ENCODE results near the gene OSBP2.

OSBP2 gene

GRCh38 chr22:30882184-30882717, 187.6 kb downstream of the OSBP2 start:
- H3K4me3 ChIP-seq = no peak overlapping the region
- in situ Hi-C loops (cut with MboI; ENCODE audit: low sequenced_read_pairs) = no loop called here
- no peaks in the 10 kb centered on the region for H3K27me3 ChIP-seq (ENCODE audit: low read depth)
- H3K9me3 ChIP-seq = no peaks in the 10 kb centered on the region
- H3K36me3 ChIP-seq (replicated peaks) = no peaks in the 10 kb centered on the region
- DNase-seq (ENCODE audit: low spot score in 2 of 2) = no peak
- peaks cover 8% of the 10 kb centered on the region for H3K4me1 ChIP-seq

GRCh38 chr22:30882974-30883533, 188.4 kb downstream of the OSBP2 start:
- peaks cover 8% of the 10 kb centered on the region for H3K4me1 ChIP-seq
- DNase-seq (ENCODE audit: low spot score in 2 of 2) = no peak
- H3K36me3 ChIP-seq (replicated peaks) = no peaks in the 10 kb centered on the region
- H3K9me3 ChIP-seq = no peaks in the 10 kb centered on the region
- in situ Hi-C loops (cut with MboI; ENCODE audit: low sequenced_read_pairs) = no loop called here
- H3K4me3 ChIP-seq = no peak overlapping the region
- no peaks in the 10 kb centered on the region for H3K27me3 ChIP-seq (ENCODE audit: low read depth)

- Histone ChIP-seq H3K4me1 (peaks cover 8% of the 10 kb centered on the region), H3K4me3 (no peak overlapping the region)
These were observed 189.0 kb downstream of the OSBP2 start for GRCh38 chr22:30883586-30884145.

GRCh38 chr22:30884211-30885000, 189.7 kb downstream of the OSBP2 start:
- peaks cover 8% of the 10 kb centered on the region for H3K4me1 ChIP-seq
- in situ Hi-C loops (cut with MboI; ENCODE audit: low sequenced_read_pairs) = no loop called here
- no peaks in the 10 kb centered on the region for H3K9me3 ChIP-seq
- DNase-seq (ENCODE audit: low spot score in 2 of 2) = no peak
- no peaks in the 10 kb centered on the region for H3K36me3 ChIP-seq (replicated peaks)
- no peak overlapping the region for H3K4me3 ChIP-seq
- no peaks in the 10 kb centered on the region for H3K27me3 ChIP-seq (ENCODE audit: low read depth)

More at GRCh38 chr22:30883586-30884145, 189.0 kb downstream of the OSBP2 start:
- Histone ChIP-seq H3K27me3 (ENCODE audit: low read depth) (no peaks in the 10 kb centered on the region), H3K36me3 (replicated peaks) (no peaks in the 10 kb centered on the region), H3K9me3 (no peaks in the 10 kb centered on the region)
- in situ Hi-C loops (cut with MboI; ENCODE audit: low sequenced_read_pairs) = no loop called here
- DNase-seq (ENCODE audit: low spot score in 2 of 2) = no peak

GRCh38 chr22:30885001-30885366, 190.3 kb downstream of the OSBP2 start:
- DNase-seq (ENCODE audit: low spot score in 2 of 2) = no peak
- in situ Hi-C loops (cut with MboI; ENCODE audit: low sequenced_read_pairs) = no loop called here
- no peaks in the 10 kb centered on the region for H3K9me3 ChIP-seq
- H3K27me3 ChIP-seq (ENCODE audit: low read depth) = no peaks in the 10 kb centered on the region
- no peaks in the 10 kb centered on the region for H3K36me3 ChIP-seq (replicated peaks)
- H3K4me1 ChIP-seq = peaks cover 8% of the 10 kb centered on the region
- no peak overlapping the region for H3K4me3 ChIP-seq

- no peak for DNase-seq (ENCODE audit: low spot score in 2 of 2)
- in situ Hi-C loops (cut with MboI; ENCODE audit: low sequenced_read_pairs) = no loop called here
These were observed 190.9 kb downstream of the OSBP2 start for GRCh38 chr22:30885591-30885990.

GRCh38 chr22:30887453-30887852, 192.8 kb downstream of the OSBP2 start:
- no peak overlapping the region for H3K4me3 ChIP-seq
- no peaks in the 10 kb centered on the region for H3K27me3 ChIP-seq (ENCODE audit: low read depth)
- H3K4me1 ChIP-seq = peaks cover 8% of the 10 kb centered on the region
- H3K9me3 ChIP-seq = no peaks in the 10 kb centered on the region
- in situ Hi-C loops (cut with MboI; ENCODE audit: low sequenced_read_pairs) = no loop called here
- DNase-seq (ENCODE audit: low spot score in 2 of 2) = no peak
- H3K36me3 ChIP-seq (replicated peaks) = no peaks in the 10 kb centered on the region

More at GRCh38 chr22:30885591-30885990, 190.9 kb downstream of the OSBP2 start:
- H3K4me1 ChIP-seq = peaks cover 8% of the 10 kb centered on the region
- H3K4me3 ChIP-seq = no peak overlapping the region
- no peaks in the 10 kb centered on the region for H3K36me3 ChIP-seq (replicated peaks)
- no peaks in the 10 kb centered on the region for H3K27me3 ChIP-seq (ENCODE audit: low read depth)
- H3K9me3 ChIP-seq = no peaks in the 10 kb centered on the region

GRCh38 chr22:30887861-30888260, 193.2 kb downstream of the OSBP2 start:
- in situ Hi-C loops (cut with MboI; ENCODE audit: low sequenced_read_pairs) = no loop called here
- no peaks in the 10 kb centered on the region for H3K36me3 ChIP-seq (replicated peaks)
- H3K27me3 ChIP-seq (ENCODE audit: low read depth) = no peaks in the 10 kb centered on the region
- no peaks in the 10 kb centered on the region for H3K9me3 ChIP-seq
- peaks cover 8% of the 10 kb centered on the region for H3K4me1 ChIP-seq
- no peak for DNase-seq (ENCODE audit: low spot score in 2 of 2)
- no peak overlapping the region for H3K4me3 ChIP-seq

- DNase-seq (ENCODE audit: low spot score in 2 of 2) = no peak
- in situ Hi-C loops (cut with MboI; ENCODE audit: low sequenced_read_pairs) = no loop called here
- Histone ChIP-seq H3K4me1 (peaks cover 8% of the 10 kb centered on the region), H3K9me3 (no peaks in the 10 kb centered on the region), H3K4me3 (no peak overlapping the region), H3K36me3 (replicated peaks) (no peaks in the 10 kb centered on the region), H3K27me3 (ENCODE audit: low read depth) (no peaks in the 10 kb centered on the region)
These were observed 194.8 kb downstream of the OSBP2 start for GRCh38 chr22:30889268-30889995.

- peaks cover 8% of the 10 kb centered on the region for H3K4me1 ChIP-seq
- peak in 1 of 2 experiments; percentile 1 for DNase-seq (ENCODE audit: low spot score in 2 of 2)
- no peaks in the 10 kb centered on the region for H3K9me3 ChIP-seq
- in situ Hi-C loops (cut with MboI; ENCODE audit: low sequenced_read_pairs) = no loop called here
- H3K4me3 ChIP-seq = no peak overlapping the region
- H3K27me3 ChIP-seq (ENCODE audit: low read depth) = no peaks in the 10 kb centered on the region
- H3K36me3 ChIP-seq (replicated peaks) = no peaks in the 10 kb centered on the region
These were observed 195.4 kb downstream of the OSBP2 start for GRCh38 chr22:30889996-30890480.

GRCh38 chr22:30890686-30891442, 196.2 kb downstream of the OSBP2 start:
- Histone ChIP-seq H3K9me3 (no peaks in the 10 kb centered on the region), H3K36me3 (replicated peaks) (no peaks in the 10 kb centered on the region), H3K4me3 (no peak overlapping the region), H3K27me3 (ENCODE audit: low read depth) (no peaks in the 10 kb centered on the region), H3K4me1 (peaks cover 8% of the 10 kb centered on the region)
- DNase-seq (ENCODE audit: low spot score in 2 of 2) = peak in 1 of 2 experiments; percentile 61
- in situ Hi-C loops (cut with MboI; ENCODE audit: low sequenced_read_pairs) = no loop called here

GRCh38 chr22:30891443-30891755, 196.7 kb downstream of the OSBP2 start:
- DNase-seq (ENCODE audit: low spot score in 2 of 2) = no peak

GRCh38 chr22:30891781-30892180, 197.1 kb downstream of the OSBP2 start:
- peak in 1 of 2 experiments; percentile 3 for DNase-seq (ENCODE audit: low spot score in 2 of 2)
- in situ Hi-C loops (cut with MboI; ENCODE audit: low sequenced_read_pairs) = no loop called here
- H3K9me3 ChIP-seq = no peaks in the 10 kb centered on the region
- H3K36me3 ChIP-seq (replicated peaks) = no peaks in the 10 kb centered on the region
- peaks cover 3% of the 10 kb centered on the region for H3K4me1 ChIP-seq
- no peak overlapping the region for H3K4me3 ChIP-seq
- H3K27me3 ChIP-seq (ENCODE audit: low read depth) = no peaks in the 10 kb centered on the region

More at GRCh38 chr22:30891443-30891755, 196.7 kb downstream of the OSBP2 start:
- Histone ChIP-seq H3K4me1 (peaks cover 7% of the 10 kb centered on the region), H3K4me3 (no peak overlapping the region), H3K27me3 (ENCODE audit: low read depth) (no peaks in the 10 kb centered on the region), H3K9me3 (no peaks in the 10 kb centered on the region), H3K36me3 (replicated peaks) (no peaks in the 10 kb centered on the region)
- in situ Hi-C loops (cut with MboI; ENCODE audit: low sequenced_read_pairs) = no loop called here
